Fibroblast of villous mesenchyme (primary cell): ENCODE data around the gene ATAD3A. TPM values are rescaled to one million over a fixed set of nuclear protein-coding genes. Genes with fewer than 3 reads are reported as not detected.
"Not testable (repeated sequence)": the region's sequence is repeated elsewhere in the genome, so short reads cannot be mapped to it uniquely, and the experiment has no call there.

Source experiments
- DNase-seq: peaks from one replicate; pipeline ENCODE4 v3.0.0-alpha.2; 2010; ENCODE audit warnings: low read depth
- H3K4me3 ChIP-seq: 2 replicates; pipeline ENCODE4 v1.5.1; 2011; ENCODE audit warnings: low read depth, mild to moderate bottlenecking, low read length
- total RNA-seq: library from RNA; depleted of rRNA; stranded (reverse); fragments of >200 nt; gene quantifications from 2 replicates; pipeline ENCODE4 v1.2.3, GENCODE V29; 2012
- TF ChIP-seq, protein P1 (sequence below): IDR thresholded peaks from 2 replicates; pipeline ENCODE4 v1.5.1; 2012; ENCODE audit warnings: low read depth, mild to moderate bottlenecking, low read length; ENCODE audit not compliant: insufficient read depth

The ATAD3A gene
- total RNA-seq, 1 donor = 36.7 TPM

DNA sequence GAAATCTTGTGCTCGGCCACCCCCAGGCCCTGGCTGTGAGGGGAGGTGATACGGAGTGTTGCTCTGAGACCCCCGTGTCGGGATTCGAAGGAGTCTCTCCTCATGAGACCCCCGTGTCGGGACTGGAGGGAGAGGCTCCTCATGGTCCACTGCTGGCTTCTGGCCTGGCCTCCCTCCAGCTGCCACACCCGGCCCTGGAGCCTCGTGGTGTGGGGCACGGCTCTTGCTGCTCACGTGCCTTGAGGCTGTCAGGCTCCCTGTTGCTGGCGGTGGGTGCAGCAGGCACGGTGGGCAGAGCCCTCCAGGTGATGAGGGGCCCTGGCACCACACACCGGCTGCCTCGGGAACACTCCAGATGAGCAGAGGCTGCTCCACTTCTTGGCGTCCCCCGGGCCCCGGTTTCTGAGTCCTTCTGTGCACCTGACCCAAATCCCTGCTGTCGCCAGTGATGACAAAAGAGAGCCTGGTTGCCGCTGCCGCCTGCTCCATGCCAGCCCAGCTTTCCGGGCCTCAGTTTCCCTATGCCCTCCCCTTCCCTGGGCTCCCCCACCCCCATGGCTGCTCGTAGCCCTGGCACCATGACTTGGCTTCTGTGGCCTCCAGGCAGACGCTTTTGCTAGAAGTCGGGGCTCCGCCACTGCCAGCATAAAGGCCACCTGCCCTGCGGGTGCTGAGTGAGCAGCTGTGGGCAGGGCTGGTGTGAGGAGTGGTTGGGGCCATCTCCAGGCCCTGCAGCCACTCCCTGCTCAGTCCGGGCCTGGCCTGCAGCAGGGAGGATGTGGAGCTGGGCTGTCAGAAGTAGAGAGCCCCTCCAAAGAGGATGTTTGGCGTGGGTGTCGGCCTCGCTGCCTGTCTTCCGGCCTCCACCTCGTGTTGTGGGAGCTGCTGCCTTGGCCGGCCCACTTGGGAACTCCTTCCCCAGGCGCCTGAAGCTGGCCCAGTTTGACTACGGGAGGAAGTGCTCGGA lies 16.6 kb downstream of the ATAD3A start:
- DNase-seq = no peak
- TF ChIP-seq, protein P1, sequence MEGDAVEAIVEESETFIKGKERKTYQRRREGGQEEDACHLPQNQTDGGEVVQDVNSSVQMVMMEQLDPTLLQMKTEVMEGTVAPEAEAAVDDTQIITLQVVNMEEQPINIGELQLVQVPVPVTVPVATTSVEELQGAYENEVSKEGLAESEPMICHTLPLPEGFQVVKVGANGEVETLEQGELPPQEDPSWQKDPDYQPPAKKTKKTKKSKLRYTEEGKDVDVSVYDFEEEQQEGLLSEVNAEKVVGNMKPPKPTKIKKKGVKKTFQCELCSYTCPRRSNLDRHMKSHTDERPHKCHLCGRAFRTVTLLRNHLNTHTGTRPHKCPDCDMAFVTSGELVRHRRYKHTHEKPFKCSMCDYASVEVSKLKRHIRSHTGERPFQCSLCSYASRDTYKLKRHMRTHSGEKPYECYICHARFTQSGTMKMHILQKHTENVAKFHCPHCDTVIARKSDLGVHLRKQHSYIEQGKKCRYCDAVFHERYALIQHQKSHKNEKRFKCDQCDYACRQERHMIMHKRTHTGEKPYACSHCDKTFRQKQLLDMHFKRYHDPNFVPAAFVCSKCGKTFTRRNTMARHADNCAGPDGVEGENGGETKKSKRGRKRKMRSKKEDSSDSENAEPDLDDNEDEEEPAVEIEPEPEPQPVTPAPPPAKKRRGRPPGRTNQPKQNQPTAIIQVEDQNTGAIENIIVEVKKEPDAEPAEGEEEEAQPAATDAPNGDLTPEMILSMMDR = no peak
- H3K4me3 ChIP-seq = no peak overlapping the region

DNA sequence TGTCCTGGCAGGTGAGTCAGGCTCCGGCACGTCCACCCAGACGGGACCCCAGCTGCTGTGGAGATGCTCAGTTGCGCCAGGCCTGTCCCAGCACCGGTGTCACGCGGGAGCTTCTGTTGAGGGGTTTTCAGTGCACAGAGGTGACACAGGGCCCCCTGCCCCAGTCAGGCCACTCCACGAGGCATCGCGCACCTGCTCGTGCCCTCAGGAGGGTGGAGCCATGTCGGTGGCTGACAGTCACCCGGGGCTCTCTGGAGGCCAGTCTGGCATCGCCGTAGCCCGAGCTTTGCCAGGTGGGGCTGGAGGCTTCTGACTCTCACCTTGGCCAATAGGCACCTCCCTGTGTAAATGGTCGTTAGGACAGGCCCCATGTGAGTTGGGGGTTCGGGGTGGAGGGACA lies 17.4 kb downstream of the ATAD3A start:
- TF ChIP-seq, protein P1 = no peak
- H3K4me3 ChIP-seq = no peak overlapping the region
- DNase-seq = no peak

DNA sequence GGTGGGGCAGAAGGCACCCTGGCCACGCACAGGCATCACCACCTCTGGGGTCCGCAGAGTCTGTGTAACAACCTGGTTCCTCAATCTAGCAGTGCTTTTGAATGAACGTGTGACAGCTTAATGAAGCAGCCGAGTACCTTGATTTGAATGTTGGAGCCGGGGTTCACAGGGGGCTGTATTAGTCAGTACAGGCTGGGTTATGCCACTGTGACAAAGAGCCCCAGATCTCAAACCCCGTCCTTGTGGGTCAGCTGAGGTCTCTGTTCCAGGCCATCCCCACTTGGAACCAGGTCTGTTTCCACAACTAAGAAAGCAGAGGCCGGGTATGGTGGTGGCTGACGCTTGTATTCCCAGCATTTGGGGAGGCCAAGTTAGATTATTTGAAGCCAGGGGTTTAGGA lies 18.0 kb downstream of the ATAD3A start:
- no peak overlapping the region for H3K4me3 ChIP-seq
- no peak for DNase-seq
- TF ChIP-seq, protein P1 = no peak

DNA sequence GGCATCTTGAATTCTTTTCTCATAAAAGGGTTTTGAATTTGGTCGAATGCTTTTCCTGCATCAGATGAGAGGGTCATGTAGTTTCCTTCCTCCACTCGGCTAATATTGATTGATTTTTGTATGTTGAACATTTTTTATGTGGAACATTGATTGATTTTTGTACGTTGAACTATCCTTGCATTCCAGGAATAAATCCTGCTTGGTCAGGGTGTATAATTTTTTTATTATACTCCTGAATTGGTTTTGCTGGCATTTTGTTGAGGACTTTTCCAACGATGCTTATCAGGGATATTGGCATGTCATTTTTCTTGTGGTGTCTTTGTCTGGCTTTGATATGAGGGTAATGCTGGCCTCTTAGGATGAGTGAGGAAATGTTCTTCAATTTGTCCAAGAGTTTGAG lies 20.0 kb downstream of the ATAD3A start:
- TF ChIP-seq, protein P1 = no peak
- no peak overlapping the region for H3K4me3 ChIP-seq
- no peak for DNase-seq

DNA sequence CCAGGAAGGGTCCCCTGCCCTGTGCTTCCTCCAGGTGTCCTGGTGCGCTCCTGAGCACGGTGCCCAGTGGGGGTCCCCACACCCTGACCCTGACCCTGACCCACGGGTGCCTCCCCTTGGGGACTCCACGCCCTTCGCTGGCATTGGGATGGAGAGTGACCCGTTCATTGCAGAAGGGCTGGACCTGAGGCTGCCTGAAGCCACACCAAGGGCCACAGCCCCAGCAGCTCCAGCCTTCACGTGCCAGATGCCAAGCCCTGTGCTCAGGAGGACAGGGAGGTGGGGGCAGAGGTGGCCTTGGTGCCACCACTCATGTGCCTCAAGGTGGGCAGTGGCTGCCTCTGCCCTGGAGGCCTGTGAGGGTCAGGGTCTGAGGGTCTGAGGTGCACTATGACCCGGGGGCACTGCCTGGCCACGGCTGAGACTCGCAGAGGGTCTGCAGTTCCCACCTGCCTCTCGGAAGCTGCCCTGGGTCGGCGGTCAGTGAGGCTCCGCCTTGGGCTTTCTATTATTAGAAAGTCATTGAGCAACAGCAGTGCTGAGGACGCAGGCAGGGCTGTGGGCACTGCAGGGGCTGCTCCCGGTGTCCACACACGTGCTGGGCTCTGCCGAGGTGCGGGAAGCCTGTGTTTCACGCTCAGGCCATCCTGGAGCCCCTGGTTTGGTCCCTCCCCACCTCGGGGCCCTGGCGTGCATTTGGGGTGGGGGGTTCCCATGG lies 21.4 kb downstream of the ATAD3A start:
- H3K4me3 ChIP-seq, DNase-seq: not testable (repeated sequence)

DNA sequence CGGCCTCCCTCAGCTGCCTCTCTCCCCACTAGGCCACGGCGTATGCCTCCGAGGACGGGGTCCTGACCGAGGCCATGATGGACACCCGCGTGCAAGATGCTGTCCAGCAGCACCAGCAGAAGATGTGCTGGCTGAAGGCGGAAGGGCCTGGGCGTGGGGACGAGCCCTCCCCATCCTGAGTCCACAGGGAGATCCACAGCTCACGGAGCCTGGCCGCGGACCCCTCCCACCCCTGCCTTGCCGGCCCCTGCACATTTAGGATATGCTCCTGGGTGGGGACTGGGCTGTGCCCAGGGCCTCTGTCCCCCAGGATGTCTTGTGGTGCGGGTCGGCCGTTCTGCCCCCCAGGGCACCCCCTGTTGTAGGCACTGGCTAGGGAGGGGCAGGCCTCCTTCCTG lies 21.9 kb downstream of the ATAD3A start:
- not testable (repeated sequence) for DNase-seq, H3K4me3 ChIP-seq

DNA sequence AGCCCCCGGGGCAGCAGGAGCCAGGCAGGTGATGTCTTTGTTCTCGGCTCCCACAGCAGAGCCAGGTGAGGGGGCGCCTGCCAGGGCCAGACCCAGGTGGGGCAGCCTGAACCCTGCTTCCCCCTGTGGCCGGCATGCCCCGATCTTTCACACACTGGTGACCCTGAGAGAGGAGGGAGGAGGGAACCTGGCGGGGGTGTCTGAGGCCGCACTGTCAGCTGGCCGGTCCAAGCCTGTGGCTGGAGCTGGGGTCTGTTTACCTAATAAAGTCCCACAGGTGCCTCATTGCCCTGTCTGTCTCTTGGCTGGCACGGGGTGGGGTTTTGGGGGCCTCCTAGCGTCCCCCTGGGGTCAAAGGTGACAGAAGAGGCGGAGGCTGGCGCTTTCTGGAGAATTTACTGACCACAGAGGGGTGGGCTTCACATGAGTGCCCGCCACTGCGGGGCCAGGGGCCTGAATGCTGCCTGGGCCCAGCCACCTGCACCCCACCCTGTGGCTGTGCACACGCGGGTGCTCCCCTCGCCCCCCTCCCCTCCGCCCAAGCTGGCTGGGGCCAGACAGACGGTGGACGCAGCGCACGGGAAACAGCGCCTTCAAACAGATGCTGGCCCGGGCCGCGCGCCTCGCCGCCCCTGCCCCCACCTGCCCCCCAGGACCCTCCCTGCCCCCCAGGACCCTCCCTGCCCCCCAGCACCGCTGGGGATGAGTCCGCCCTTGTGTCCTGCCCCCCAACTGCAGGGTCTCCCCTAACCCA lies 22.6 kb downstream of the ATAD3A start:
- TF ChIP-seq, protein P1 = no peak
- DNase-seq = no peak
- no peak overlapping the region for H3K4me3 ChIP-seq
